Measurements from ENCODE around the gene FLOT1.
A peak's percentile ranks its signal among the peaks of the same experiment; 100 is the strongest.
"Not testable (repeated sequence)": the region's sequence is repeated elsewhere in the genome, so short reads cannot be mapped to it uniquely, and the experiment has no call there.

Gene FLOT1

GRCh38 chr6:30767158-30767943 is 24.9 kb upstream of the FLOT1 start:
- no peak for DNase-seq

DNA sequence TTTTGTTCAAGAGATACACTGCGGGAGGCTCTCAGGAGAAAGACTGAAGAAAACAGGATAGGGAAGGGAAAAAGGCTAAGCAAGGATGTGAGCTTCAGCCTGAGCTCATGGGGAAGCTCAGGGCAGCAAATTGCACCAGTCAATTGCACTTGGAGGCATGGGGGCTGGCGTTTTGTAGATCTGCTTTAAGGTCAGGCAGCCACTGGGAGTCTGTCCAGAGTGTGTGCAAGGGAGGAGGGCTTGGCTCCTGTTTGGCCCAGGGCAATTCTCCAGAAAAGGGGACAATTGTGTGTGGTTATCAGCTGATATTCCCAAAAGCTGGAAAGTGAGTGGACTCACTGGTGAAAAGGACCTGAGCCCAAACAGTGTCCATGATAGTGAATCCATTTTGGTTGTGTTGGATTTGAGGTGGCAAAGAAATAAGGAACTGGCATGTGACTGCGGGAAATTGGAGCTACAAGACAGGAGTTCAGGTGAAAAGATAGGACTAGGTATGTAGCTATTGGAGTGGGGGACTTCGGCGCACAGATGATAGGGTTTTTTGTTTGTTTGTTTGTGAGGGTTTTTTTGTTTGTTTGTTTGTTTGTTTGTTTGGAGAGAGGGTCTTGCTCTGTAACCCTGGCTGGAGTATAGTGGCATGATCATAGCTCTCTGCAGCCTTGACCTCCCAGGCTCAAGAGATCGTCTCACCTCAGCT is 24.1 kb upstream of the FLOT1 start:
- no peak for DNase-seq

GRCh38 chr6:30765495-30765894 is 23.0 kb upstream of the FLOT1 start:
- peak; percentile 30 for DNase-seq

DNA sequence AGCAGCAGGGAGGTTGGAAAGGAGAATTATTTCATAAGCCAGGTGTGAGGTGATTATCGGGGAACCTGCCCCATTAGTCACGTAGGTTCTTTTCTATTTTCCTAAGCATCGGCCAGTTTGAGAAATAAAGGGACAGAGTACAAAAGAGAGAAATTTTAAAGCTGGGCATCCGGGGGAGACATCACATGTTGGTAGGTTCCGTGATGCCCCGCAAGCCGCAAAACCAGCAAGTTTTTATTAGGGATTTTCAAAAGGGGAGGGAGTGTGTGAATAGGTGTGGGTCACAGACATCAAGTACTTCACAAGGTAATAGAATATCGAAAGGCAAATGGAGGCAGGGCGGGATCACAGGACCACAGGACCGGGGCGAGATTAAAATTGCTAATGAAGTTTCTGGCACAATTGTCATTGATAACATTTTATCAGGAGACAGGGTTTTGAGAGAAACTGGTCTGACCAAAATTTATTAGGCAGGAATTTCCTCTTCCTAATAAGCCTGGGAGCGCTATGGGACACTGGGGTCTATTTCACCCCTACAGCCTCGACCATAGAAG is 22.1 kb upstream of the FLOT1 start:
- not testable (repeated sequence) for DNase-seq

- peak; percentile 79 for DNase-seq
Observed at GRCh38 chr6:30763618-30764489, 21.4 kb upstream of the FLOT1 start.

GRCh38 chr6:30763155-30763617 is 20.7 kb upstream of the FLOT1 start:
- no peak for DNase-seq

GRCh38 chr6:30761791-30762429 is 19.4 kb upstream of the FLOT1 start:
- DNase-seq = no peak

DNA sequence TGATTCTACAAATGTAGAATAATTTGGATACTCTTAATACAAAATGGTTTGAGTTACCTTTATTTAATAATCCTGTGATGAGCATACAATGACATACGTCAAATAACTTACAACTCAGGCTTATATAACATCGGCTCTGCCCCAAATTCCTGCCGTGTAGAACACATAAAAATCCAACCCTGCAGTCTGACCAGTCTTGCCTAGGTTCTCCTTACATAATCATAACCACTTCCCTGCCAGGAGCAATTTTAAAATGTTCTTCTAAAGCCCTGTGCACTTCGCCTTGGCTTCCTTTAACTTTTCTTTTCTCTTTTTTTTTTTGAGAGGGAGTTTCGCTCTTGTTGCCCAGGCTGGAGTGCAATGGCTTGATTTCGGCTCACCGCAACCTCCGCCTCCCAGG is 18.1 kb upstream of the FLOT1 start:
- DNase-seq = no peak

DNA sequence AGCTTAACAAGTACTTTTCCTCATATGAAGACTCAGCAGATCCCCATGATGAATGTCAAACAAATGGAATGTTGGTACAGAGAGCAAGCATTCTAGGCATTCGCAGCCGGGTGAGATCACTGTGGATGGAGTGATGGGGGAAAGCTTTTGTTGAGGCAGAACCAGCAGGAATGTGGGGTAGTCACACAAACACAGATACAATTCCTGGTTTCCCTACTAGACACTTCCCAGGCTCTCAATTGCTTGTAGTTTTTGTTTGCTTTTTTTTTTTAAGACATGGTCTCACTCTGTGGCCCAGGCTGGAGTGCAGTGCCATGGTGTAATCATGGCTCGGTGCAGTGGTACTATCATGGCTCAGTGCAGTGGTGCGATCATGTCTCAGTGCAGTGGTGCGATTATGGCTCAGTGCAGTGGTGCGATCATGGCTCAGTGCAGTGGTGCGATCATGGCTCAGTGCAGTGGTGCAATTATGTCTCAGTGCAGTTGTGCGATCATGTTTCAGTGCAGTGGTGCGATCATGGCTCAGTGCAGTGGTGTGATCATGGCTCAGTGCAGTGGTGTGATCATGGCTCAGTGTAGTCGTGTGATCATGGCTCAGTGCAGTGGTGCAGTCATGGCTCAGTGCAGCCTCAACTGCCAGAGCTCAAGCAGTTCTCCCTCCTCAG is 17.2 kb upstream of the FLOT1 start:
- DNase-seq = peak; percentile 99

DNA sequence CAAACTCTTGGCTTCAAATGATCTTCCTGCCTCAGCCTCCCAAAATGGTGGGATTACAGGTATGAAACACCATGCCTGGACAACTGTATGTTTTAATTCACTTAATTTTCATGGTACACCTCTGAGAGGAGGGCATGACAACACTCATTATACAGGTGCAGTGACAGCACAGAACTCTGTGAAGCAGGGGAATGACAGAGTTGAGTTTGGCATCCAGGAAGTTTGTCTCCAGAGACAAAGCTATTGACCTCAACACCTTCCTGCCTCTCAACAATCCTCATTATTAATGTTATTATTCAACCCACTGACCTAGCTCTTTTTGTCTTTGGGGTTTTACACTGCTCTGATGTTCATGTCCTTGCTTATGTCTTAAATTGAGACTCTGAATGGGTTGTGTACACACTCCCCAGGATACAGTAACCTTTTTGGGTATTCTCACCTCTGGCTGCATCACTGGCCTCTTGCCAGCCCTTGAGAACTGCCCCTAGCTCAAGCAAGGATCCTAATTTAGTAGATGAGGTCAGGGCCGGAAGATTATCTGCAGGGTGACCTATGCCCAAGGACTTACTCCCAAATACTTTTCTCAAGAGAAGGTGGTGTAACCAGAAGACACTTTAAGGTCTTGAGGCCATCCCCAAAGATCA is 14.9 kb upstream of the FLOT1 start:
- no peak for DNase-seq

GRCh38 chr6:30756405-30757003 is 14.0 kb upstream of the FLOT1 start:
- not testable (repeated sequence) for DNase-seq

DNA sequence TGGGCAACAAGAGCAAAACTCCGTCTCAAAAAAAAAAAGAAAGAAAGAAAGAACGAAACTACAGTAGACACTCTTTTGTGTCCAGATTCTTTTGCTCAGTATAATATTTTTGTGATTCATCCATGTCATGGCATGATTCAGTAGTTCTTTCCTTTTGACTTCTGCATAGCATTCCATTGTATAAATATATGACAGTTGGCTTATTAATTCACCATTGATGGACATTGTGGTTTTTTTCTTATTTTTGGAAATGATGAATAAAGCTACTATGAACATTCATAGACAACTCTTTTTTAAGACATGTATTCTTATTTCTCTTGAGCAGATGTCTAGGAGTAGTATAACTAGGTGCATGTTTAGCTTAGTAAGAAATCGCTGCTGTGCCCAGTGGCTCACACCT is 12.1 kb upstream of the FLOT1 start:
- peak; percentile 89 for DNase-seq

GRCh38 chr6:30752157-30752927 is 9.9 kb upstream of the FLOT1 start:
- DNase-seq = peak; percentile 100

DNA sequence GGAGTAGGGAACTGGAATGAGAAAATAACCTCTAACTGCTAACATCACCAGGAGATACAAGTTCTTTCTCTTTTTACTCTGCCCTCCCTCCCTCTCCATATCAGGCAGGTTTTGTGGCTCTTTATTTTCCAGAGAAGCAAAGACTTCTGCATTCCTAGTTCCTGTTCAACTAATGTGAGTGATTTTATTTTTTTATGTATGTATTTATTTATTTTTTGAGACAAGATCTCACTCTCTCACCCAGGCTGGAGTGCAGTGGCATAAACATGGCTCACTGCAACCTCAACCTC is 7.8 kb upstream of the FLOT1 start:
- DNase-seq = no peak

DNA sequence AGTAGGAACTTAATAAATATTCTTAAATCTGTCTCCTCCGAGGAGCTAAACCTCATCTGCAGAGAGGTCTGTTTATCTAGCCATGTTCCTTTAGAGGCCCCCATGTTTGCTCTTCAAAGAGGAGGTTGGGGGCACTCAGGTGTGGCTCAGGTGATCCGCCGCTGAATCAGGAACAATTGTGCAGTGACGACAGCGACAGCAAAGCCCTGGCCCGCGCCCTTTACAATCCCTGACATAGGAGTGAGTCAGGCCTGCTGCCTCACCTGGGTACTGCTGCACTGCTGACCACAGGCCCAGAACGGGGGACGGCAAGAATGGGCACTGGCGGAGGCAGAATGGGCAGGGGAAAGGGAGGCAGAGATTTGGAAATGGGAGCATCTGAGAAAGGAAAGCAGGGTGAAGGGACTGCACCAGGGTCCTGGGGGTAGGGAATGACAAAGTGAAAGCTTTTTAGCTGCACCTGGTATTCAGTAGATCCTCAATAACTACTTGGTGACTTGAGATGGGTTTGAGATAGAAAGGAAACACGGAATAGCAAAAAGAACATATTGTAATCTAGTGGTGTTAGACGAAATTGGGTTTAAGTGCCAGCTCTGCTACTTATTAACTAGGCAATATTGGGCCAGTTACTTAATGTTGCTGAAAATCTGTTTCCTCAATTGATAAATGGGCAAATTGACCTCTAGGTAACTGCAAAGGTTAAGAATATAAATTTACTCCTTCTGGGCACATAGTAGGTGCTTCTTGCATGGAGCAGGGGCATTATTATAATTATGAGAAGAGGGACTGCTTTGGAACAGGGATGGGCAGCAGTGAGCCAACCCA is 7.3 kb upstream of the FLOT1 start:
- DNase-seq = no peak

DNA sequence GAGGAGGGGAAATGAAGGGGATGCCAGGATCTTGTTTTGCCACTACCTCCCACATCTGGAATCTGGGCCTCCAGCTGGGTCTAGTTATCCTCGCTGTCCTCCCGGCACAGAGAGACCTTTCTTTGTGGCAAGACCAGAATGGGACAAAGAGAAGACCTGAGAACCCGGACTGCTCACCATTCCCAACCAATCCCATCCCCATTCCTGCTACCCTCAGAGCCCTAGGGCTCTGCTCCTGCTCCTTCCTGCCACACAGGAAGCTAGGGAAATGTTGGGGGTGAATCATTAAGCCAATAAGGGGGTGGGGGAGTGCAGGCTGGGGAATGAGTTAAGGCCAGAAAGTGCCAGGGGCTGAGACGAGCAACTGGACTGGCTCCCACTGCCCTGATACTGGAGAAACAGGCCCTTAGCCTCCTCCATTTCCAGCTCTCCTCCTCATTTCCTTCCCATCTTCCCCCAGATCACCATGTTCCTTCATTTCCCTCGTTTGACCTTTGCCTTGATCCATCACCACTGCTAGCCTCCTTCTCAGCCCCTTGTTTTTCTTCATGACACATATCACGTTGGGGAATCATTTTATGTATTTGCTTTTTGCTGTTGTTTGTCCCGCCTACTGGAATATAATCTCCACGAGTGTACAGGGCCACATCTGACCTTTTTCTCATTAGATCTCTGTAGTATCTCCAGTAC is 6.5 kb upstream of the FLOT1 start:
- peak; percentile 71 for DNase-seq

GRCh38 chr6:30747902-30748769 is 5.6 kb upstream of the FLOT1 start:
- DNase-seq = no peak

DNA sequence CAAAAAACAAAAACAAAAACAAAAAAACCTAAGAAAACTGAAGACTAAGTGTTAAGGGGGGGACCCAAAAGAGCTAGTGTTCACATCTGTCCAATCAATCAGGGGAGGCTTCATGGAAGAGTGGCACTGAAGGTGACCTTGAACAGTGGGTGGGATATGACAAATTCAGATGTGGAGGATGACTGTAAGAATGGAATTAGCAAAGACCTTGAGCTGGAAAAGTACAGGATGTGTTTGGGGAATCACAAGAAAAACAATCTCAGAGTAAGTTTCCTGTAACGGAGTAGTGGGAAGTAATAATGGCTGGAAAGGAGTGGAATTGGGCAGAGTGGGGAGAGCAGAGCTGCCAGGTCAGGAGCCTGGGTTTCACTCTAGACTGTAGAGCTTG is 4.8 kb upstream of the FLOT1 start:
- DNase-seq = no peak

All from fibroblast of skin of right biceps (primary cell).